Stimulated activated CD8-positive, alpha-beta memory T cell treated with anti-CD3 and anti-CD28 coated beads, Interleukin-12 subunit alpha, Interleukin-12 subunit beta, amount 100 ng/mL, for 24 hours (primary cell): ENCODE data around the gene EXOC4.

Experiments
- DNase-seq: peaks from one replicate; pipeline ENCODE4 v3.0.0-alpha.2; 2020; ENCODE audit errors: extremely low read depth

Gene EXOC4

GRCh38 chr7:133572843-133573242 lies 320.0 kb downstream of the EXOC4 start:
- DNase-seq = no peak

DNA sequence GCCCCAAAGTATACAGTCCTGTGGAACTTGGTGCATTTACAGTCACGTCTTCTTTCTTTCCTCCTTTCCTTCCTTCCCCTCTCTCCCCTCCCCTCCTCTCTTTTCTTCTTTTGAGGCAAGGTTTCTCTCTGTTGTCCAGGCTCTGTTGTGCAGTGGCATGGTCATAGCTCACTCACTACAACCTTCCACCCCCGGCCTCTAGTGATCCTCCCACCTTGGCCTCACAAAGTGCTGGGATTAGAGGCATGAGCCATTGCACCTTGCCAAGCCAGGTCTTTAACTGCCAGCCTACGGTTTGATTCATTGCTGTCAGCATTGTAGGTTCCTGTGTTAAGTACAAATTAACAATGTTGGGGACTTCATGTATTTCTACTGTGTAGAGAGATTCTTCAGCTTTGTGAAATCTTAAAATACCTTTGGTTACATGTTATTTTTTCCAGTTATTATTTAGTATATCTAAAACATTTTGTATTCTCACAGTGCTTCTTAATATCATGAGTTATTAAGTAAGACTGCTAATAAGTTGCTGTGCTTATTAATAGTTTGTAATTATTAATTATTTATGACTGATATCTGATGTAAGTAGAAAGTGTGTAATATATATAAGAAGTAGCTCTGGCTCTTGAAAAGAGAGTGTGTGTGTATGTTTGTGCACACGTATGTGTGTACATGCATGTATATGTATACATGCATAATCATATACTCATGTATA lies 320.8 kb downstream of the EXOC4 start:
- no peak for DNase-seq

- DNase-seq = no peak
Observed at GRCh38 chr7:133575726-133576440, 323.0 kb downstream of the EXOC4 start.

DNA sequence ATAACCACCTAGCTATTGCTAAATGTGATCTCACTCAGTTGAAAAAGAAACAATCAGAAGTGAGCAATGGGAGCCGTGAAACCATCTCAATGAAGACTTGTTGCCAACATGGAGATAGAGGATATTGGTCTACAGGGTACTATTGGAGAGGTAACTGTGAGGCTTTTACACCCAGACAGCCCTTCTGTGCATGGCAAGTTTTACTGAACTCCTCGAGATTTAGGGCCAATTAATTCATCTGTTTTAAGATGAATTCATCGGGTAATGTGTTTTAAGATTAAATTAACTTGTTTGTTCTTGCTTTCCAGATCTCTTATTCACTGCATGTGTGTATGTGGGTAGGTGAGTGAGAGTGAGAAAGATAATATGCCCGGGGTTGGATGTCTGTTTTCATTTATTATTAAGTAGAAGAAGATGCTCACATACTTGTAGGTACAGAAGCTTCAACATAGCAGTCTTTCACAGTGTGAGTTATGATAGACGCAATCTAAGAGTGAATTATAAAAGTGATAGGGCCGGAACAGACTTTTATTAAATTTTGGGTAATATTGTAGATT lies 323.8 kb downstream of the EXOC4 start:
- no peak for DNase-seq

- no peak for DNase-seq
Observed at GRCh38 chr7:133582766-133583523, 330.1 kb downstream of the EXOC4 start.

DNA sequence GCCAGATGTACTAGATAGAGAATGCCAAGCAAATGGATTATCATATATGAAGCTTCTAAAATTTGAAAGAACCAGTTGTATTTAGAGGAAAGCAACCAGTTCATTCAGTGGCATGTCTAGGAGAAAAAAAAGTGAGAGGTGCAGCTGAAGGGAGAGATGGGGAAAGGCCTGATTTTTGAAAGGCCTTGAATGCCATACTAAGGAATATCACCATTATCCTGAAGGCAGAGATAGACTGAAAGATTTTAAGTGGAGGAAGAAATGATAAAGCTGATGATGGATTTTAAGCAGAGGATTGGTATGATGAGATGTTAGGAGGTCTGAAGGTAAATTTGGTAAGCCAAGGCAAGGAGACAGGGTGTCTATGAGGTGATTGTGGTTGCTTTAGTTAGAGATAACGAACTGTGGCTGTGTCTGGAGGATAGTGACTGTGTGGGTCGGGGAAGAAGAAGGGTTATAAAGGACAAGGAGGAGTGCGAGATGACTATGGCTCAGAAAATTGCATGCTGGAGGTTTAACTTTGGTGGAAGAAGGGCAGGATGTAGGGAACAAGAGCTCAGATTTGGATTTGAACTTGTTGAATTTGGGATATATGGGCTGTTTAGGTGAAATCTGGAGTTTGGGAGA lies 330.8 kb downstream of the EXOC4 start:
- DNase-seq = no peak

- DNase-seq = no peak
Observed at GRCh38 chr7:133584956-133585668, 332.2 kb downstream of the EXOC4 start.

GRCh38 chr7:133586253-133586652 lies 333.4 kb downstream of the EXOC4 start:
- DNase-seq = no peak

- no peak for DNase-seq
Observed at GRCh38 chr7:133587903-133588302, 335.0 kb downstream of the EXOC4 start.

GRCh38 chr7:133590795-133591194 lies 337.9 kb downstream of the EXOC4 start:
- DNase-seq = no peak

- no peak for DNase-seq
Observed at GRCh38 chr7:133591704-133592340, 338.9 kb downstream of the EXOC4 start.

- no peak for DNase-seq
Observed at GRCh38 chr7:133593561-133593960, 340.7 kb downstream of the EXOC4 start.

GRCh38 chr7:133601617-133602016 lies 348.7 kb downstream of the EXOC4 start:
- DNase-seq = no peak

DNA sequence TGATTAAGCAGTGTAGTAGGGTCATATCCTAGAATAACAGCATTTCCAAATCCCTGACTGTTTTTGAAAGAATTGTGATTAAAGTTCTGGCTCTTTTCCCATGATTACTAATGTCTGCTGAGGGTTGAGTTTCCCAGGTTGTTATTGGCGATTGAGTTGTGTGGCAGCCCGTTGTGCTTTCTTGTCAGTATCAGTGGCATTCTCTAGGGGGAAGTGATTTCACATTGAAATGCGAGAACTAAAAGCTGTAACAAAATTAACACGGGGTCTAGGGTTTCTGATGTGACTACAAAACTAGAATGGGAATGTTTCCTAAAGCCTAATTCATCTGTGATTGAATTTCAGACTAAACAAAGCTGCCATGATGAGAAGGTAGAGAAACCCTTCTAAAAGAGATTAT lies 349.4 kb downstream of the EXOC4 start:
- no peak for DNase-seq

- DNase-seq = no peak
Observed at GRCh38 chr7:133606991-133607390, 354.1 kb downstream of the EXOC4 start.

DNA sequence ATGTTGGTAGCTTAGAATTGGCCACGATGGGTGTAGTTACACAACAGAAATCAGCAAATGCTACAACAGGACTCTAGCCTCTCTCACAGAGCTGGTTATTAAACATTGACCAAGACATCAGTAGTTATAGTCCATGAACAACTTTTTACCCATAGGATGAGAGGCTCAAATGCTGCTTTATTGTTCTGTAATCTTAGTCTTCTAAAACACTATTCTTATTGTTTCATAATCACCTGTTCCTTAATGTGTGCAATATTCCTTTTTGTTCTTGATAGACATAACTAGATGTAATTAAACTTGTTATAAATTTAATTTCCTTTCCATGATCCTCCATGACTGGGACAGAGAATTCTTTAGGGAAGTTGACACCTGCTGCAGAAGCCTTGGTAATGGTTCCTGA lies 356.9 kb downstream of the EXOC4 start:
- no peak for DNase-seq

DNA sequence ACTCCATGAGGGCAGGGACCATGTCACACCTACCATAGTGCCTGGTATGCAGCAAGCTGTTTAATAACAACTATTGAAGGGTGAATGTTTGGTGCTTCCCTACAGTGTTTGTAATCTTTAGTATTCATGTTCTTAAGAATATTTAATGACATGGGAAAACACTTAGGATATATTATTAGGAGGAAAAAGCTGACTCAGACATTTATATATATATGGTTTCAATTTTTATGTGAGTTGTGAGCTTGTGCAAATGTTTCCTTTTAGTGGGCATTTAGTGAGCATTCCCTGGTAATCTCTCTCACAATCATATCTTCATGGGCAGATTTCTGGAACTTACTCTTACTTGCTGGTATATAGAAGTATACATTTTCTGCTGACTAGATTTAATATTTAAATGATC lies 359.1 kb downstream of the EXOC4 start:
- no peak for DNase-seq

- no peak for DNase-seq
Observed at GRCh38 chr7:133613250-133613790, 360.4 kb downstream of the EXOC4 start.

GRCh38 chr7:133614251-133614650 lies 361.4 kb downstream of the EXOC4 start:
- DNase-seq = no peak

- DNase-seq = no peak
Observed at GRCh38 chr7:133618970-133619369, 366.1 kb downstream of the EXOC4 start.

- no peak for DNase-seq
Observed at GRCh38 chr7:133619491-133619890, 366.6 kb downstream of the EXOC4 start.
